Measurements from ENCODE around the gene LCE2B.
"Not testable (repeated sequence)": the region's sequence is repeated elsewhere in the genome, so short reads cannot be mapped to it uniquely, and the experiment has no call there.

LCE2B gene, protein sequence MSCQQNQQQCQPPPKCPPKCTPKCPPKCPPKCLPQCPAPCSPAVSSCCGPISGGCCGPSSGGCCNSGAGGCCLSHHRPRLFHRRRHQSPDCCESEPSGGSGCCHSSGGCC

DNA sequence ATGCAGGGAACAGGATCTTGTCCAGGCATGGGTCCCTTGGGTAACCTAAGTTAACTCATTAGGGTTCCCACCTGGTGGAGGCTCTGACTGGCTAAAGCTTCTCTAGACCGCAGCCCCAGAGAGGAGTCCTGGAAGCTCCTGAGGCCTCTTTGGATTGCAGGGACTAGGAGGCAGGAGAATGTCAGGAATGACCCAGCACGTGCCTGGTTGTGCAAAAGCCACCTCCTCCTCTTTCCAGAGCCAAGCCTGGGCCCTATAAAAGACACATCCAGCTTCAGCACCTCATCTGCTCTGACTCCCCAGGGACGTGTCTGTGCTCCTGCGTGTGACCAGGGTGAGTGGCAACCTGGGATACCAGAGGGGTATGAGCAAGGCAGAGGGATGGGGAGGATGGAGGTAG is at the start of gene LCE2B:
TSS of gene LCE2B (plus strand) at position 301 of the 400 bp plus-strand sequence. CDS start 721 bp downstream, outside the sequence.
- H3K4me3 ChIP-seq (ENCODE audit: low read length); DNase-seq (ENCODE audit: low read depth): not testable (repeated sequence)

DNA sequence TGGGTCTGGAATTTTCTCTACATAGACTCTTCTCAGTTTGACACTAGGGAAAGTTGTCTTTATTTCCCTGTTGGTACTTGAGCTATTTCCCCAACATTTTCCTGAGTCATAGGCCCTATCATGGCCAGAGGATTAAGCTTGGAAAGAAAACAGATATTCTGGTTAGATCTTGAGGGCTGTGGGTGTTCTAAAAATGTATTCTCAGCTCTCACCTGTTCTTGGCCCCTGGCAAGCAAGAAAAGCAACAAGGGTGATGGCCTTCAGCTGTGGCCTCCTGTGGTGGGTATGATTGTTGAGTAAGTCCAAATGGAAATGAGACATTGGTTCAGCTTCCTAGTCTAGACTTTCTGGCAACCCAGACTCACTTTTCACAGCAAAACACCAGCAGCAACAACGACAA is 45.6 kb upstream of the LCE2B start:
- DNase-seq (ENCODE audit: low read depth): no peak
- no peak overlapping the region for H3K4me3 ChIP-seq (ENCODE audit: low read length)
- TF ChIP-seq, protein P1, sequence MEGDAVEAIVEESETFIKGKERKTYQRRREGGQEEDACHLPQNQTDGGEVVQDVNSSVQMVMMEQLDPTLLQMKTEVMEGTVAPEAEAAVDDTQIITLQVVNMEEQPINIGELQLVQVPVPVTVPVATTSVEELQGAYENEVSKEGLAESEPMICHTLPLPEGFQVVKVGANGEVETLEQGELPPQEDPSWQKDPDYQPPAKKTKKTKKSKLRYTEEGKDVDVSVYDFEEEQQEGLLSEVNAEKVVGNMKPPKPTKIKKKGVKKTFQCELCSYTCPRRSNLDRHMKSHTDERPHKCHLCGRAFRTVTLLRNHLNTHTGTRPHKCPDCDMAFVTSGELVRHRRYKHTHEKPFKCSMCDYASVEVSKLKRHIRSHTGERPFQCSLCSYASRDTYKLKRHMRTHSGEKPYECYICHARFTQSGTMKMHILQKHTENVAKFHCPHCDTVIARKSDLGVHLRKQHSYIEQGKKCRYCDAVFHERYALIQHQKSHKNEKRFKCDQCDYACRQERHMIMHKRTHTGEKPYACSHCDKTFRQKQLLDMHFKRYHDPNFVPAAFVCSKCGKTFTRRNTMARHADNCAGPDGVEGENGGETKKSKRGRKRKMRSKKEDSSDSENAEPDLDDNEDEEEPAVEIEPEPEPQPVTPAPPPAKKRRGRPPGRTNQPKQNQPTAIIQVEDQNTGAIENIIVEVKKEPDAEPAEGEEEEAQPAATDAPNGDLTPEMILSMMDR (conservative IDR thresholded peaks at IDR 0.05; ENCODE audit: low read depth, low read length): no peak

DNA sequence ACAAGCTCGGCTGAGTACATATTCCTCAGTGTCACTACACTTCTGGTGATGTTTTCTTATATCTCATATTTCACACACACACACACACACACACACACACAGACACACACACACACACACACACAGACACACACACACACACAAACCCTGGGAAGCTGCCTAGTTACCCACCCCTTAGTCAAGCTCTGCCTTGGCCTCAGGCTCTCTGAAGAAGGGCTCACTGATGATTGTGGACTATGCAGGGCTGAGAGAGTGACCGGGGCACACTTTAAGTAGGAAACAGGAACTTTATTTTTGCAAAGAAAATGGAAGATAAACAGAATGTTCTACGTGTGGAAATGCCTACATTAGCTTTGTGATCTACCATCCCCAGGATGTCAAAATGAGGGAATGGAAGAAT is 42.0 kb upstream of the LCE2B start:
- DNase-seq (ENCODE audit: low read depth): no peak
- TF ChIP-seq, protein P1 (conservative IDR thresholded peaks at IDR 0.05; ENCODE audit: low read depth, low read length): no peak
- no peak overlapping the region for H3K4me3 ChIP-seq (ENCODE audit: low read length)

DNA sequence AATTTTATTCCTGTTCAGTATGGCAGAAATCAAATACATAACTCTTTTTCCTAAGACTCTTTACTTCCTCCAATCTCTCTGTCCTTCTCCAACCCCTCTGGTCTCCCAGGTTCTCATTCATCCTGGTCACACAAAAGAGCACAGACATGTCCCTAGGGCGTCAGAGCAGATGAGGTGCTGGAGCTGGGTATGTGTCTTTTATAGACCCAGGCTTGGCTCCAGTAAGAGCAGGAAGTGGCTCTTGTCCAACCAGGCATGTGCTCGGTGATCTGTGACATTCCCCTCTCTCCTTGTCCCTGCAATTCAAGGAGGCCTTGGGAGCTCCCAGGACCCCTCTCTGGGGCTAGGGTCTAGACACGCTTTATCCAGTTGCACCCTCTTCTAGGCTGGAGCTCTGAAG is 40.8 kb upstream of the LCE2B start:
- no peak for DNase-seq (ENCODE audit: low read depth)
- no peak overlapping the region for H3K4me3 ChIP-seq (ENCODE audit: low read length)
- TF ChIP-seq, protein P1 (conservative IDR thresholded peaks at IDR 0.05; ENCODE audit: low read depth, low read length): no peak

DNA sequence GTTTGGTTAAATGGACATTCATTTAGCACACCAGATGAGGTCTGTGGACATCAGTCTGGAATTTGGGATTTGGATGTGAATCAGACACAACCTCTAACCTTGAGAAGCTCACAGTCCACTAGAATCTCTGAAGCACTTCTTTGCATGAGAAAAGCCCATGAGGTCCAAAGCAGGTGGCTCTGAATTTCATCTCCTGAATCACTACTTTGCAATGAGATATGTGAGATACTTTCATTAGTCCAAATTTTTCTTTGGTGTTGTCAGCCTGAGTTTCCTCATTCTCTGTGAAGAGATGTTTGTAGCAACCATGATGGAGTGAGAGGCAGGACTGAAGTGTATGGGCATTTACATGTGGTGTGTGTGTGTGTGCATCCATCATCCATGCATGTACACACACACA is 39.3 kb upstream of the LCE2B start:
- TF ChIP-seq, protein P1 (conservative IDR thresholded peaks at IDR 0.05; ENCODE audit: low read depth, low read length): no peak
- no peak overlapping the region for H3K4me3 ChIP-seq (ENCODE audit: low read length)
- DNase-seq (ENCODE audit: low read depth): no peak

DNA sequence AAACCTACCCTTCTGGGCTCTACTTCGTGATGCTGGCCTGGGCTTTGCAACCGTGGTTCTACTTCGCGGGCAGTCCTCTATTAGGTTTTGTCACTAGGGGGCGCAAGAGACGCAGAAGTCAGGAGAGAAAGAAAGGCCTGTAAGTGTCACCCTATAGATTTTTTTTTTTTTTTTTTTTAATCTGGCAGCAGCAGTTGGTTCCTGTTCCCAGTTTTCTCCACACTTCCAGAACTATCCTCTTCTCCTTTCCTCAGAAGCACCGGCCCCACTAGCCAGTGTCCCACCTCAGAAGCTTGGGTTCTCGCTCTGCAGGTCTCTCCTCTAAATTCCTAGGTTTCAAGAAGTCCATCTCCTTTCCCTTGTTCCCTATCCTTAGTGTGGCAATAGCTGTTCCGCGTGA is 31.8 kb upstream of the LCE2B start:
- no peak overlapping the region for H3K4me3 ChIP-seq (ENCODE audit: low read length)
- TF ChIP-seq, protein P1 (conservative IDR thresholded peaks at IDR 0.05; ENCODE audit: low read depth, low read length): peak; percentile 79
- DNase-seq (ENCODE audit: low read depth): no peak

DNA sequence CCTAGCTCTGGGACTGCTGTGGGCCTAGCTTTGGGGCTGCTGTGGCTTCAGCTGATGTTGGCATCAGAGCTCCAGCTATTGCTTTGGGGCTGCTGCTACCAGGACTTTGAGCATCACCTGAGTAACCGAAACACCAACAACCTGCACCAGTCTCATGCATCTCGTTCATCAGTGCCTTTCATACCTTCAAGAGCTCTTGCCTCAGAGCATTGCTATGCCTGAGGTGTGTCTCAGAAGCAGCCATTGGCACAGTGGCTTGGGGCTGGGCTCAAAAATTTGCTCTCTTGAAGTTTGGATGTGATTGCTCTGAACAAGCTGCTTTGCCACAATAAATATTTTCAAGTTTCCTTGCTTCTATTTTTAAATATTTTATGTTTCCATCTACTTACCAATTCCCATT is 29.5 kb upstream of the LCE2B start:
- TF ChIP-seq, protein P1 (conservative IDR thresholded peaks at IDR 0.05; ENCODE audit: low read depth, low read length): no peak
- H3K4me3 ChIP-seq (ENCODE audit: low read length): no peak overlapping the region
- no peak for DNase-seq (ENCODE audit: low read depth)

DNA sequence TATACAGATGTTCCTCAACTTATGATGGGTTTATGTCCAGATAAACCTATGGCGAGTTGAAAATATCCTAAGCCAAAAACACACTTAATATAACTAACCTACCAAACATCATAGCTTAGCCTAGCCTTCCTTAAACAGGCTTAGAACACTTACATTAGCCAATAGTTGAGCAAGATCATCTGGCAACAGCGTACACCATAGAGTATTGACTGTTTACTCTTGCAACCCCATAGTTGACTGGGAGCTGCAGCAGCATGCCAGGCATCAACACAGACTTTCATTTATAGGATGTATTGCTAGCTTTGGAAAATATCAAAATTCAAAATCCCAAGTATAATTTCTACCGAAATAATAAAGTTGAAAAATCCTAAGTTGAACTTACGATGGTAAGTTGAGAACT is 28.2 kb upstream of the LCE2B start:
- DNase-seq (ENCODE audit: low read depth): no peak
- TF ChIP-seq, protein P1 (conservative IDR thresholded peaks at IDR 0.05; ENCODE audit: low read depth, low read length): no peak
- H3K4me3 ChIP-seq (ENCODE audit: low read length): no peak overlapping the region
